Thyroid gland (tissue), 4 donors: Measurements from ENCODE around the gene NR2F6. TPM values are rescaled to one million over a fixed set of nuclear protein-coding genes. Genes with fewer than 3 reads are reported as not detected.
A peak's percentile ranks its signal among the peaks of the same experiment; 100 is the strongest.

Source experiments
- DNase-seq, 2 donors: peaks; one replicate each; pipeline ENCODE4 v3.0.0-alpha.2; 2019
- H3K27ac ChIP-seq, 3 donors: fragments of 200-600 bp; sonication (generic); 1 replicate in 2 of 3; 2 replicates in 1 of 3; pipeline ENCODE4 v1.5.1; 2016 to 2019; ENCODE audit warnings: mild to moderate bottlenecking in 1 of 3, moderate library complexity in 1 of 3
- H3K27me3 ChIP-seq: fragments of 200-600 bp; sonication (generic); one replicate; pipeline ENCODE4 v1.5.1; 2019
- H3K36me3 ChIP-seq, 2 donors: fragments of 200-600 bp; sonication (generic); one replicate each; pipeline ENCODE4 v1.5.1; 2016 to 2019
- H3K4me1 ChIP-seq, 2 donors: fragments of 200-600 bp; sonication (generic); one replicate each; pipeline ENCODE4 v1.5.1; 2017 to 2019
- H3K4me3 ChIP-seq, 3 donors: fragments of 200-600 bp; sonication (generic); replicated peaks in 1 of 3; 1 replicate in 2 of 3; 2 replicates in 1 of 3; pipeline ENCODE4 v1.5.1; 2016; ENCODE audit warnings: mild to moderate bottlenecking in 1 of 3
- H3K9me3 ChIP-seq: fragments of 200-600 bp; sonication (generic); one replicate; pipeline ENCODE4 v1.5.1; 2017
- POLR2A ChIP-seq, 2 donors: fragments of 450-650 bp; IDR thresholded peaks; one replicate each; pipeline ENCODE4 v1.6.1; 2017; ENCODE audit warnings: antibody characterized with exemption in 2 of 2, mild to moderate bottlenecking in 2 of 2, moderate library complexity in 1 of 2
- WGBS, 2 donors: methylation state at CpG; one replicate each; pipeline ENCODE4 v1.1.5; 2017; 5-methylcytosine and 5-hydroxymethylcytosine counted together
- intact Hi-C: fragments of 100-400 bp; cut with DNase I; formaldehyde crosslinking; loops from one replicate; pipeline ENCODE4 v1.15.1; 2023
- total RNA-seq, 4 donors: library from RNA; depleted of rRNA; stranded (reverse); fragments of >200 nt; gene quantifications; one replicate each; pipeline ENCODE4 v1.2.3, GENCODE V29; 2016
- TF ChIP-seq, protein P1 (sequence below), 6 experiments: fragments of 200-600 bp in 3 of 6; fragments of 450-650 bp in 3 of 6; sonication (generic) in 3 of 6; IDR thresholded peaks; one replicate each; pipeline ENCODE4 v1.5.1; 2016 to 2019; ENCODE audit warnings: antibody characterized with exemption in 6 of 6, mild to moderate bottlenecking in 2 of 6, inconsistent platforms in 1 of 6, moderate library complexity in 1 of 6

The NR2F6 gene
- total RNA-seq, 4 donors from 2014 or later = 66.0 to 117 (median 97.9) TPM

DNA sequence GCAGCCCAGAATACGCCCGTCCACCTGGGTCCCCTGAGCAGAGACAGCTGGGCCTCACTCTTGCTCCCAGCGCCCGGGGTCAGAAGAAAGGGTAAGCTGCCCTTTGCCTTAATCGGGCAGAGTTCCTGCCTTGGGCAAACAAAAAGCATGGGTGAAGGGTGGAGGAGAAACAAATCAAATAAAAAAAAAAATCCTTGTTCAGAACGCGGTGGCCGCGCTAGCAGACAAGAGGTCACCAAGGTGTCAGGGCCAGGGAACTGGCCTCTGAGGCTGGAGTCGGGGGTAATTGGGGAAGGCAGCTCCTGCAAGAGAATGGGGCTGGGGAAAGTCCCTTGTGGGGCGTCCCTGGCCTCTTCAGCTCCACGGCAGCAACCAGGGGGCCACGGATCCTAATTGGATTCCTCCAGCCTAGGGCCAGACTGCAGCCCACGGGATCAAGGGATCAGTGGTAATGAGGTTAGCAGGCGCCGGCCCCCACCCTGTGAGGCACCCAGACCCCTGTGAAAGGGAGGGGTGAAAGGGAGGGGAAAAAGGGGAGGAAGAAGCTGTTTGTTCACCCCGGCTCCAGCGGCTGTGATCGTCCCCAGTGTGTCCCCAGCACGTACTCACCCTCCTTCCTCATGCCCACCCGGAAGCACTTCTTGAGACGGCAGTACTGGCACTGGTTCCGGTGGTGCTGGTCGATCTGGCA is 5.5 kb downstream of the NR2F6 start:
- Histone ChIP-seq H3K4me1 (peaks cover 32 to 40% of the 10 kb centered on the region in 2 donors), H3K27me3 (no peaks in the 10 kb centered on the region), H3K4me3 (no peak overlapping the region), H3K36me3 (peaks cover 0 to 12% of the 10 kb centered on the region in 2 donors), H3K27ac (no peak overlapping the region), H3K9me3 (no peaks in the 10 kb centered on the region)
- intact Hi-C loops = no loop called here
- TF ChIP-seq, protein P1, sequence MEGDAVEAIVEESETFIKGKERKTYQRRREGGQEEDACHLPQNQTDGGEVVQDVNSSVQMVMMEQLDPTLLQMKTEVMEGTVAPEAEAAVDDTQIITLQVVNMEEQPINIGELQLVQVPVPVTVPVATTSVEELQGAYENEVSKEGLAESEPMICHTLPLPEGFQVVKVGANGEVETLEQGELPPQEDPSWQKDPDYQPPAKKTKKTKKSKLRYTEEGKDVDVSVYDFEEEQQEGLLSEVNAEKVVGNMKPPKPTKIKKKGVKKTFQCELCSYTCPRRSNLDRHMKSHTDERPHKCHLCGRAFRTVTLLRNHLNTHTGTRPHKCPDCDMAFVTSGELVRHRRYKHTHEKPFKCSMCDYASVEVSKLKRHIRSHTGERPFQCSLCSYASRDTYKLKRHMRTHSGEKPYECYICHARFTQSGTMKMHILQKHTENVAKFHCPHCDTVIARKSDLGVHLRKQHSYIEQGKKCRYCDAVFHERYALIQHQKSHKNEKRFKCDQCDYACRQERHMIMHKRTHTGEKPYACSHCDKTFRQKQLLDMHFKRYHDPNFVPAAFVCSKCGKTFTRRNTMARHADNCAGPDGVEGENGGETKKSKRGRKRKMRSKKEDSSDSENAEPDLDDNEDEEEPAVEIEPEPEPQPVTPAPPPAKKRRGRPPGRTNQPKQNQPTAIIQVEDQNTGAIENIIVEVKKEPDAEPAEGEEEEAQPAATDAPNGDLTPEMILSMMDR (IDR thresholded peaks at IDR 0.05) = no peak
- no peak for TF ChIP-seq POLR2A (IDR thresholded peaks at IDR 0.05)
- DNase-seq = no peak
- 79 to 81% methylated on average over 20 to 22 of the region's 24 CpGs for WGBS, 2 donors

DNA sequence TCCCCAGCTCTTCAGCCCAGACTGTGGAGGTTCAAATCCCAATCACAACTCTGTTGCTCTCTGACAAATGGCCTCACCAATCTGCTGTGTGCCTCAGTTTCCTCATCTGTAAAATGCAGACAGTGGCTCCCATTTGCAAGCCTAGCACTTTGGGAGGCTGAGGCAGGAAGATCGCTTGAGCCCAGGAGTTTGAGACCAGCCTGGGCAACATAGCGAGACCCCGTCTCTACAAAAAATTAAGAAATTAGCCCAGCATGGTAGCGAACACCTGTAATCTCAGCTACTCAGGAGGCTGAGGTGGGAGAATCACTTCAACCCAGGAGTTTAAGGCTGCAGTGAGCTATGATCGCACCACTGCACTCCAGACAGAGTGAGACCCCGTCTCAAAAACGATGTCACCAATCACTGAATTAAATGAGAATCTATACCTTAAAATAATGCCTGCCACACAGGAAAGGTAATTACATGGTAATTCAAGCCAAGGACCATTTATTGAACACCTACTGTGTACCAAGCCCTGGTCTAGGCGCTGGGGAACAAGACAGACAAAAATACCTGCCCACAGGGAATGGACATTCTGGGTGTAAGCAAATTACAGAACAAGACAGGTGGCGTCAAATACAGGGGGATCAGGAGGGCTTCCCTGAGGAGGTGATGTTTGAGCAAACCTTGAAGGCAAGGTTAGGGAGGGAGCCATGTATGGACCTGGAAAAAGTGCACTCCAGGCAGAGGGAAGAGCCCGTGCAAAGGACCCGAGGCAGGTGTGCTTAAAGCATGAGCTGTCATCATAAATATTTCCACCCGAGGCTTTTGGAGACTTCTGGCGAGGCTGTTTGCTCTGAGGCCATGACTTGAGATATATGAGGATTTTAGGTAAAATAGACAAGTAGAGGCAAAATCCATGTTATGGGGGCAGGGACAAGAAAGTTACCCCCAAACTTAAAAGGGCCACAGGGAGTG is 7.7 kb downstream of the NR2F6 start:
- H3K27ac ChIP-seq = no peak overlapping the region
- no peaks in the 10 kb centered on the region for H3K27me3 ChIP-seq
- WGBS, 2 donors = 92 to 95% methylated on average over 13 of the region's 13 CpGs
- H3K4me1 ChIP-seq = peaks cover 32 to 42% of the 10 kb centered on the region in 2 donors
- peaks cover 0 to 12% of the 10 kb centered on the region in 2 donors for H3K36me3 ChIP-seq
- intact Hi-C loops = no loop called here
- H3K4me3 ChIP-seq = no peak overlapping the region
- H3K9me3 ChIP-seq = no peaks in the 10 kb centered on the region
- no peak for DNase-seq
- TF ChIP-seq POLR2A (IDR thresholded peaks at IDR 0.05) = no peak
- TF ChIP-seq, protein P1 (IDR thresholded peaks at IDR 0.05) = no peak

DNA sequence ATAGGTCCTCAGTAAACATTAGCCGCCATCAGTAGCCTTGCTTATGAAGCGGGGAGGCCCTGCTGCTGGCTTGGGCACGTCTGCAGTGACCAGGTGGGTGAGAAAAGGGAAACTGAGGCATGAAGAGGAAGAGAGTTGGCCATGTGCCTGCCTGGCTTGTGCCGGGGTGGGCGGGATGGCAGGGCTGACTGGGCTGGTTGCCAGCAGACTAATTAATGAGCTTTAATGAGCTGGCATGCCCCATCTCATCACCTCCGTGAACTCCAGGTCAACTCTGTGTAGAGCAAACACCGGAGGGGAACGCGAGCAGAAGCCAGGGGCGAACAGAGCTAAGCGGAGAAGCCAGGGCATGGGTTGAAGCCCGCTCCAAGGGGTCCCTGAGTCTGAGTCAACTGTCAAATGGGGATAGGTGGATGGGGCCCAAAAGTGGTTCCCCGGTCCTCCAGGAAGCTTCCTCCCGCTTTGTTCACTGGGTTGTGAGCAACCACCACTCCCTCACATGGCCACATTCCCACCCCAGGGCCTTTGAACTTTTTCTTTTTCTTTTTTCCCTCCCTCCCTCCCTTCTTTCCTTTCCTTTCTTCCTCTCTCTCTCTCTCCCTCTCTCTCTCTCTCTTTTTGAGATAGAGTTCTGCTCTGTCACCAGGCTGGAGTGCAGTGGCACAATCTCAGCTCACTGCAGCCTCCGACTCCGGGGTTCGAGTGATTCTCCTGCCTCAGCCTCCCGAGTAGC is 8.7 kb downstream of the NR2F6 start:
- H3K36me3 ChIP-seq = peaks cover 0 to 12% of the 10 kb centered on the region in 2 donors
- 89 to 90% methylated on average over 18 of the region's 18 CpGs for WGBS, 2 donors
- H3K4me3 ChIP-seq = no peak overlapping the region
- DNase-seq = no peak
- H3K27me3 ChIP-seq = no peaks in the 10 kb centered on the region
- no peak overlapping the region for H3K27ac ChIP-seq
- no peaks in the 10 kb centered on the region for H3K9me3 ChIP-seq
- TF ChIP-seq, protein P1 (IDR thresholded peaks at IDR 0.05) = no peak
- TF ChIP-seq POLR2A (IDR thresholded peaks at IDR 0.05) = no peak
- intact Hi-C loops = no loop called here
- H3K4me1 ChIP-seq = peaks cover 22 to 31% of the 10 kb centered on the region in 2 donors

DNA sequence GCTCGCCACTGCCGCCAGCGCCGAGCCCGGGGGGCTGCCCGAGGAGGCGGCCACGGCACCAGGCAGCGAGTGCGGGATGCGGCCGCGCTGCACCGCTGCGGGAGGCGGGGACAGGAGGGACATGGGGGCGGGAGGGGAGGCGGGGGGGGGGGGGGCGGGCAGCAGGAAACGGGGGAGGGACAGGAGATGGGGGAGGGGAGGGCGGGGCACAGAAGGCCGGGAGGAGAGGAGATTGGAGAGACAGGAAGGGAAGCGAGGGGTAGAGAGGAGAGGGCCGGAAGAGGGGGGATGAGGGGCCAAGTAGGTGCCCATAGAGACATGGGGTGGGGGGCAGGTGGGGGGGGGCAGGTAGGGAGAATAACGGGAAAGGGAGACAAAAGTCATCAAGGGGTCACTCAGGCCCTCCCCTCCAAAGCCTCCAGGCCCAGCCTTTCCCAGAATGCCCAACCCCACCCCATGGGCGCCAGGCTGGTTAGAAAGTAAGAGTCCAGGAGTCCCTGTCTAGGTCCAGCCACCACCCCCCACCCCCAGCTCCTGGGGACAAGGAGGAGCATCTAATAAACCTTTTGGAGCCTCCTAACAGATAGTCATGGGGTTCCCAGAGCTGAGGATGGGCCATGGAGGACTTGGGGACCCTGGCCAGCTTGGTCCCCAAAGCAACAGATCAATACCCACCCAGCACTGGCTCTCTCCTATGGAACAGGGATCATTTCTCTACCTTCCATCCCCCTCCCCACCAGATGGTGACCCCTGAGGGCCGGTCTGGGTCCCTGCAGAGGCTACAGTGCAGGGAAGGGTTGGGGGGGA is 9.5 kb downstream of the NR2F6 start:
- WGBS, 2 donors = 19 to 26% methylated on average over 6 to 9 of the region's 27 CpGs
- H3K36me3 ChIP-seq = peaks cover 0 to 17% of the 10 kb centered on the region in 2 donors

More for the DNA sequence above, 9.5 kb downstream of the NR2F6 start:
- peak overlapping the region in 1 of 3 donors; percentile 41 for H3K4me3 ChIP-seq
- H3K4me1 ChIP-seq = peaks cover 15 to 23% of the 10 kb centered on the region in 2 donors
- TF ChIP-seq POLR2A (IDR thresholded peaks at IDR 0.05) = no peak
- TF ChIP-seq, protein P1 (IDR thresholded peaks at IDR 0.05) = no peak
- intact Hi-C loops = no loop called here
- H3K9me3 ChIP-seq = no peaks in the 10 kb centered on the region
- H3K27ac ChIP-seq = peak overlapping the region in 2 of 3 donors; percentile 31 to 72
- H3K27me3 ChIP-seq = no peaks in the 10 kb centered on the region
- DNase-seq = peak in 1 of 2 donors; percentile 38
